Measurements from ENCODE around the gene HIVEP3.
A peak's percentile ranks its signal among the peaks of the same experiment; 100 is the strongest.

HIVEP3 gene

GRCh38 chr1:41876576-41877445 is 41.9 kb downstream of the HIVEP3 start:
- peak overlapping the region; percentile 20 to 79 (median 73) for H3K27ac Mint-ChIP-seq
- H3K9me3 Mint-ChIP-seq = no peaks in the 10 kb centered on the region
- H3K27me3 Mint-ChIP-seq (ENCODE audit: low read depth) = peaks cover 4% of the 10 kb centered on the region
- TF ChIP-seq CTCF (IDR thresholded peaks at IDR 0.05; ENCODE audit: unreplicated experiment in 3 of 3) = no peak
- H3K4me1 Mint-ChIP-seq = peaks cover 70% of the 10 kb centered on the region
- no peaks in the 10 kb centered on the region for H3K36me3 Mint-ChIP-seq (ENCODE audit: low read depth)
- peak overlapping the region in 1 of 3 experiments; percentile 13 for H3K4me3 Mint-ChIP-seq

- TF ChIP-seq CTCF (IDR thresholded peaks at IDR 0.05; ENCODE audit: unreplicated experiment in 3 of 3) = no peak
- peaks cover 4% of the 10 kb centered on the region for H3K27me3 Mint-ChIP-seq (ENCODE audit: low read depth)
- H3K36me3 Mint-ChIP-seq (ENCODE audit: low read depth) = no peaks in the 10 kb centered on the region
- peak overlapping the region in 1 of 3 experiments; percentile 31 for H3K27ac Mint-ChIP-seq
- H3K4me3 Mint-ChIP-seq = no peak overlapping the region
- H3K4me1 Mint-ChIP-seq = peaks cover 57% of the 10 kb centered on the region
- H3K9me3 Mint-ChIP-seq = no peaks in the 10 kb centered on the region
Measured at GRCh38 chr1:41875487-41875886, 43.2 kb downstream of the HIVEP3 start.

- Mint-ChIP-seq H3K27ac (peak overlapping the region in 1 of 3 experiments; percentile 31), H3K27me3 (ENCODE audit: low read depth) (peaks cover 4% of the 10 kb centered on the region), H3K4me3 (no peak overlapping the region), H3K9me3 (no peaks in the 10 kb centered on the region), H3K4me1 (peaks cover 53% of the 10 kb centered on the region), H3K36me3 (ENCODE audit: low read depth) (no peaks in the 10 kb centered on the region)
- no peak for TF ChIP-seq CTCF (IDR thresholded peaks at IDR 0.05; ENCODE audit: unreplicated experiment in 3 of 3)
Measured at GRCh38 chr1:41874903-41875411, 43.8 kb downstream of the HIVEP3 start.

- no peaks in the 10 kb centered on the region for H3K36me3 Mint-ChIP-seq (ENCODE audit: low read depth)
- H3K27ac Mint-ChIP-seq = peak overlapping the region in 1 of 3 experiments; percentile 43
- peaks cover 48% of the 10 kb centered on the region for H3K4me1 Mint-ChIP-seq
- H3K27me3 Mint-ChIP-seq (ENCODE audit: low read depth) = peaks cover 6% of the 10 kb centered on the region
- no peak overlapping the region for H3K4me3 Mint-ChIP-seq
- no peak for TF ChIP-seq CTCF (IDR thresholded peaks at IDR 0.05; ENCODE audit: unreplicated experiment in 3 of 3)
- H3K9me3 Mint-ChIP-seq = no peaks in the 10 kb centered on the region
Measured at GRCh38 chr1:41874151-41874719, 44.5 kb downstream of the HIVEP3 start.

GRCh38 chr1:41872074-41872473 is 46.6 kb downstream of the HIVEP3 start:
- no peak for TF ChIP-seq CTCF (IDR thresholded peaks at IDR 0.05; ENCODE audit: unreplicated experiment in 3 of 3)
- no peaks in the 10 kb centered on the region for H3K36me3 Mint-ChIP-seq (ENCODE audit: low read depth)
- peaks cover 8% of the 10 kb centered on the region for H3K27me3 Mint-ChIP-seq (ENCODE audit: low read depth)
- H3K4me1 Mint-ChIP-seq = peaks cover 34% of the 10 kb centered on the region
- no peaks in the 10 kb centered on the region for H3K9me3 Mint-ChIP-seq
- H3K27ac Mint-ChIP-seq = no peak overlapping the region
- no peak overlapping the region for H3K4me3 Mint-ChIP-seq

All from nephron (organoid).